Measurements from ENCODE around the gene PTPMT1.

- TF ChIP-seq, protein P1, sequence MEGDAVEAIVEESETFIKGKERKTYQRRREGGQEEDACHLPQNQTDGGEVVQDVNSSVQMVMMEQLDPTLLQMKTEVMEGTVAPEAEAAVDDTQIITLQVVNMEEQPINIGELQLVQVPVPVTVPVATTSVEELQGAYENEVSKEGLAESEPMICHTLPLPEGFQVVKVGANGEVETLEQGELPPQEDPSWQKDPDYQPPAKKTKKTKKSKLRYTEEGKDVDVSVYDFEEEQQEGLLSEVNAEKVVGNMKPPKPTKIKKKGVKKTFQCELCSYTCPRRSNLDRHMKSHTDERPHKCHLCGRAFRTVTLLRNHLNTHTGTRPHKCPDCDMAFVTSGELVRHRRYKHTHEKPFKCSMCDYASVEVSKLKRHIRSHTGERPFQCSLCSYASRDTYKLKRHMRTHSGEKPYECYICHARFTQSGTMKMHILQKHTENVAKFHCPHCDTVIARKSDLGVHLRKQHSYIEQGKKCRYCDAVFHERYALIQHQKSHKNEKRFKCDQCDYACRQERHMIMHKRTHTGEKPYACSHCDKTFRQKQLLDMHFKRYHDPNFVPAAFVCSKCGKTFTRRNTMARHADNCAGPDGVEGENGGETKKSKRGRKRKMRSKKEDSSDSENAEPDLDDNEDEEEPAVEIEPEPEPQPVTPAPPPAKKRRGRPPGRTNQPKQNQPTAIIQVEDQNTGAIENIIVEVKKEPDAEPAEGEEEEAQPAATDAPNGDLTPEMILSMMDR (IDR thresholded peaks at IDR 0.05), result no peak
- no peak for TF ChIP-seq POLR2AphosphoS5 (IDR thresholded peaks at IDR 0.05)
- no peak for TF ChIP-seq POLR2A (IDR thresholded peaks at IDR 0.05)
- TF ChIP-seq EP300 (IDR thresholded peaks at IDR 0.05), result no peak
Measured at GRCh38 chr11:47518212-47518964, 47.0 kb upstream of the PTPMT1 start.
